ENCODE measurements around the gene TGFBI.

The TGFBI gene

DNA sequence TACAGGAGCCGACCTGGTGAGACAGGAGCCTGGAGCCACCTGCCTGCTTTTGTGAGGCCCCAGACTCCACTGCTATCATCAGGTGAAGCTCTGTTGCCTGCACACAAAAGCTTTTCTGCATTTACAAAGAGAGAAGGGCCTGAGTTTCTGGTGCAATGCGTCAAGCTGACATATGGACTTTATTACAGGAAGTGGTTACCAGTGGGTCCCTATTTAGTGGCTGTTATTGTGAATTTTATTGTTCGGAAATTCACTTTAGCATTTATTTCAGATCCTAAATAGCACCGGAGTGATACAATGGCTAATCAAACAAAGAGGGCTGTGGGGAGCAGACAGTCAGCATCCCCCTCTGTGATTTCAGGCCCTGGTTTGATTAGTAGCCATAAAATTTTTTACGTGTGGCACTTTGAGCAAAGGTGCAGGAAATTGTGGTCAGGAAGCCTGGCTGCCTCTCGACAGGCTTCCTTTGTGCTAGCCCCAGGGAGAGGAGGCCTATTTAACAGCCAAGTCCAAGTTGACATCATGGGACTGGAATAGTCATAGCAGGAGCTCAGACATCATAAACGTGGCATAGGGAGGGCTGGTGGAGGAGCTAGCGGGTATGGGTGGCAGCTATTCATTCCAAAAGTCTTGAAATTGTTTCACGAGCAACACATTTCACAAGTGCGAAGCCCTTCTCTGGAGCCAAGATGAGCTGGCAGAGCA lies 8.4 kb downstream of the TGFBI start:
- Histone ChIP-seq H4K20me1 (ENCODE audit: insufficient read depth, low read length) (no peaks in the 10 kb centered on the region), H2AFZ (ENCODE audit: low read depth, low read length) (no peak overlapping the region), H3K4me1 (ENCODE audit: insufficient read depth, low read length) (peaks cover 27% of the 10 kb centered on the region), H3K9me3 (ENCODE audit: insufficient read depth, low read length, severe bottlenecking) (peaks cover 4% of the 10 kb centered on the region), H3K36me3 (ENCODE audit: insufficient read depth, low read length) (no peaks in the 10 kb centered on the region), H3K27ac (ENCODE audit: low read length) (peak overlapping the region; percentile 73), H3K27me3 (ENCODE audit: insufficient read depth, low read length, poor library complexity) (no peaks in the 10 kb centered on the region), H3K9ac (ENCODE audit: low read depth, low read length) (no peak overlapping the region; the same call in 1 of the 2 replicates), H3K4me2 (ENCODE audit: insufficient read depth, low read length) (peak overlapping the region; percentile 42), H3K79me2 (ENCODE audit: insufficient read depth, low read length) (no peaks in the 10 kb centered on the region), H3K4me3 (ENCODE audit: low read depth in 1 of 2, low read length in 2 of 2) (0 out of 4 replicates have a peak overlapping the region, but pooled peaks of 1 of the 2 experiments have one; percentile 4)
- DNase-seq (peak; percentile 75), ATAC-seq (ENCODE audit: insufficient read depth, low read depth) (peak; percentile 92)
- TF ChIP-seq, protein P1, sequence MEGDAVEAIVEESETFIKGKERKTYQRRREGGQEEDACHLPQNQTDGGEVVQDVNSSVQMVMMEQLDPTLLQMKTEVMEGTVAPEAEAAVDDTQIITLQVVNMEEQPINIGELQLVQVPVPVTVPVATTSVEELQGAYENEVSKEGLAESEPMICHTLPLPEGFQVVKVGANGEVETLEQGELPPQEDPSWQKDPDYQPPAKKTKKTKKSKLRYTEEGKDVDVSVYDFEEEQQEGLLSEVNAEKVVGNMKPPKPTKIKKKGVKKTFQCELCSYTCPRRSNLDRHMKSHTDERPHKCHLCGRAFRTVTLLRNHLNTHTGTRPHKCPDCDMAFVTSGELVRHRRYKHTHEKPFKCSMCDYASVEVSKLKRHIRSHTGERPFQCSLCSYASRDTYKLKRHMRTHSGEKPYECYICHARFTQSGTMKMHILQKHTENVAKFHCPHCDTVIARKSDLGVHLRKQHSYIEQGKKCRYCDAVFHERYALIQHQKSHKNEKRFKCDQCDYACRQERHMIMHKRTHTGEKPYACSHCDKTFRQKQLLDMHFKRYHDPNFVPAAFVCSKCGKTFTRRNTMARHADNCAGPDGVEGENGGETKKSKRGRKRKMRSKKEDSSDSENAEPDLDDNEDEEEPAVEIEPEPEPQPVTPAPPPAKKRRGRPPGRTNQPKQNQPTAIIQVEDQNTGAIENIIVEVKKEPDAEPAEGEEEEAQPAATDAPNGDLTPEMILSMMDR (IDR thresholded peaks at IDR 0.05; ENCODE audit: borderline replicate concordance, extremely low read depth, low read length, poor library complexity, severe bottlenecking) = no peak
- no peak for TF ChIP-seq EZH2 (IDR thresholded peaks at IDR 0.05; ENCODE audit: borderline replicate concordance, low read depth, low read length, severe bottlenecking)

DNA sequence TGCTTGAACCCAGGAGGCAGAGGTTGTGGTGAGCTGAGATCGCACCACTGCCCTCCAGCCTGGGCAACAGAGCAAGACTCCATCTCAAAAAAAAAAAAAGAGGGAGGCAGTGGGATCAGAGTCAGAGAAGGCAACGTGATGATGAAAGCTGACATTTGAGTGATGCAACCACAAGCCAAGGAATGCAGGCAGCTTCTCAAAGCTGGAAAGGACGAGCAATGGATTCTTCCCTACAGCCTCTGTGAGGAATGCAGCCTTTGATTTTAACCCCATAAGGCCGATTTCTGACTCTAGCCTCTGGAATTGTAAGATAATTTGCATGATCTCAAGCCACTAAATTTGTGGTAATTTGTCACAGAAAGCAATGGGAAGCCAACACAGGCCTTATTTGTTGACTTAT lies 9.8 kb downstream of the TGFBI start:
- Histone ChIP-seq H2AFZ (ENCODE audit: low read depth, low read length) (no peak overlapping the region), H3K4me3 (ENCODE audit: low read depth in 1 of 2, low read length in 2 of 2) (no peak overlapping the region), H3K36me3 (ENCODE audit: insufficient read depth, low read length) (no peaks in the 10 kb centered on the region), H3K27me3 (ENCODE audit: insufficient read depth, low read length, poor library complexity) (peaks cover 2% of the 10 kb centered on the region), H3K4me2 (ENCODE audit: insufficient read depth, low read length) (no peak overlapping the region), H3K4me1 (ENCODE audit: insufficient read depth, low read length) (peaks cover 30% of the 10 kb centered on the region), H3K9me3 (ENCODE audit: insufficient read depth, low read length, severe bottlenecking) (peaks cover 4% of the 10 kb centered on the region), H4K20me1 (ENCODE audit: insufficient read depth, low read length) (no peaks in the 10 kb centered on the region), H3K27ac (ENCODE audit: low read length) (no peak overlapping the region), H3K79me2 (ENCODE audit: insufficient read depth, low read length) (no peaks in the 10 kb centered on the region), H3K9ac (ENCODE audit: low read depth, low read length) (no peak overlapping the region)
- DNase-seq (no peak), ATAC-seq (ENCODE audit: insufficient read depth, low read depth) (no peak)
- no peak for TF ChIP-seq EZH2 (IDR thresholded peaks at IDR 0.05; ENCODE audit: borderline replicate concordance, low read depth, low read length, severe bottlenecking)
- TF ChIP-seq, protein P1 (IDR thresholded peaks at IDR 0.05; ENCODE audit: borderline replicate concordance, extremely low read depth, low read length, poor library complexity, severe bottlenecking) = no peak

DNA sequence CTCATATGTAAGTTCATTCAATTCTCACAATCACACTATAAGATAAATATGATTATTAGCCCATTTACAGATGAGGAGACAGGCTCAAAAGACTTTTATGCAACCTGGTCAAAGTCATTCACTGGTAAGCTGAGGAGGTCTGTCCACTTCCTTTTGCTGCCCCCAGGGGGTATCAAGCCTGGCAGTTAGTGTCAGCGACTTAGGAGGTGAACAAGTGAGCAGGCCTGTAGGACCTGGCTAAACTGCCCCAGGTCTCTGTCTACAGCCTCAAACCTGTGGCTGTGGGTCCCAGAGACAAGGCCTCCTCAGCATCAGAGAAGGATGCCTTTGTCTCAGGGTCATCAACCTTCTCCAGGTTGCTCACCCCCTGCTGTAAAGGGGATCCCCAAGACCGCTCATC lies 10.4 kb downstream of the TGFBI start:
- DNase-seq (no peak), ATAC-seq (ENCODE audit: insufficient read depth, low read depth) (no peak)
- H3K9ac ChIP-seq (ENCODE audit: low read depth, low read length) = no peak overlapping the region
- no peaks in the 10 kb centered on the region for H3K36me3 ChIP-seq (ENCODE audit: insufficient read depth, low read length)
- no peaks in the 10 kb centered on the region for H4K20me1 ChIP-seq (ENCODE audit: insufficient read depth, low read length)
- H3K27ac ChIP-seq (ENCODE audit: low read length) = no peak overlapping the region
- H2AFZ ChIP-seq (ENCODE audit: low read depth, low read length) = no peak overlapping the region
- no peak overlapping the region for H3K4me3 ChIP-seq (ENCODE audit: low read depth in 1 of 2, low read length in 2 of 2)
- TF ChIP-seq, protein P1 (IDR thresholded peaks at IDR 0.05; ENCODE audit: borderline replicate concordance, extremely low read depth, low read length, poor library complexity, severe bottlenecking) = no peak
- TF ChIP-seq EZH2 (IDR thresholded peaks at IDR 0.05; ENCODE audit: borderline replicate concordance, low read depth, low read length, severe bottlenecking) = no peak
- H3K4me1 ChIP-seq (ENCODE audit: insufficient read depth, low read length) = peaks cover 30% of the 10 kb centered on the region
- H3K79me2 ChIP-seq (ENCODE audit: insufficient read depth, low read length) = no peaks in the 10 kb centered on the region
- H3K9me3 ChIP-seq (ENCODE audit: insufficient read depth, low read length, severe bottlenecking) = peaks cover 4% of the 10 kb centered on the region
- peaks cover 5% of the 10 kb centered on the region for H3K27me3 ChIP-seq (ENCODE audit: insufficient read depth, low read length, poor library complexity)
- H3K4me2 ChIP-seq (ENCODE audit: insufficient read depth, low read length) = no peak overlapping the region

Measured in DND-41 (cell line).